Large intestine (tissue), 3 donors: ENCODE results near the gene PAK3. TPM values are rescaled to one million over a fixed set of nuclear protein-coding genes. Genes with fewer than 3 reads are reported as not detected.
A peak's percentile ranks its signal among the peaks of the same experiment; 100 is the strongest.

Source experiments
- DNase-seq, 2 donors: peaks; one replicate each; pipeline versions ENCODE4 v3.0.0 to v3.0.0-alpha.2; 2013
- H3K27ac ChIP-seq: one replicate; pipeline ENCODE4 v1.5.1; 2013; ENCODE audit warnings: low read length
- H3K27me3 ChIP-seq: 2 replicates; pipeline ENCODE4 v1.6.1; 2013; ENCODE audit warnings: low read length; ENCODE audit not compliant: control insufficient read depth, insufficient read depth
- H3K36me3 ChIP-seq: 2 replicates; pipeline ENCODE4 v1.6.1; 2013; ENCODE audit warnings: low read length; ENCODE audit not compliant: control insufficient read depth, insufficient read depth
- H3K4me1 ChIP-seq: one replicate; pipeline ENCODE4 v1.6.1; 2013; ENCODE audit warnings: low read length; ENCODE audit not compliant: control insufficient read depth, insufficient read depth
- H3K4me3 ChIP-seq: one replicate; pipeline ENCODE4 v1.5.1; 2013; ENCODE audit warnings: low read length
- H3K9me3 ChIP-seq: one replicate; pipeline ENCODE4 v1.6.1; 2013; ENCODE audit warnings: mild to moderate bottlenecking, low read depth, low read length, moderate library complexity; ENCODE audit not compliant: control insufficient read depth
- WGBS: methylation state at CpG from one replicate; pipeline ENCODE4 v1.1.5; 2013; ENCODE audit warnings: low lambda C conversion rate; ENCODE audit not compliant: insufficient coverage; 5-methylcytosine and 5-hydroxymethylcytosine counted together
- polyA plus RNA-seq: library from polyadenylated mRNA; unstranded; fragments of 120-200 nt; gene quantifications from one replicate; pipeline ENCODE4 v1.2.1, GENCODE V29; 2013

PAK3 gene
- polyA plus RNA-seq, 1 donor, result 2.2 TPM

GRCh38 chrX:111254896-111255693 is 159.1 kb downstream of the PAK3 start:
- Histone ChIP-seq H3K4me1 (no peaks in the 10 kb centered on the region), H3K27ac (no peak overlapping the region), H3K4me3 (no peak overlapping the region), H3K36me3 (no peaks in the 10 kb centered on the region), H3K27me3 (no peaks in the 10 kb centered on the region), H3K9me3 (no peaks in the 10 kb centered on the region)
- WGBS, result no CpG with 5 or more reads among the region's 7 CpGs
- DNase-seq, result no peak

DNA sequence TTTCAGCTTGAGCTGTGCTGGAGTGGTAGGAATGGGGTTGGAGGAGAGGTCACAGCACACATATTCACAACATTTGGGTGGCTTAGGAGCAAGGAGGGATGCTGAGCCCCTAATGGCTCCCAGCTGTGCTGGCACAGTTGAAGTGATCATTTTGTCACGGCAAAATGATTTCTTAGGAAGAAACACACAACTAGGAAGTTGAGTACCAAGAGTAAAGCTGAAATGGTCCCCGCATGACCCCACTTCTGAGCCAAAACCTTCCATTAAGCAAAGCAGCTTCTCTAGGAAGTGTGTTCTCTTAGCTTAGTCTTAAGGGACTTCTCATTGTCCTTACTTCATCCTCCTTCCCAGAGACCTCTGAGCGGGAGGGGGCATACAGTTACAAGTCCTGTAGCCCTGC is 161.7 kb downstream of the PAK3 start:
- Histone ChIP-seq H3K4me1 (no peaks in the 10 kb centered on the region), H3K36me3 (no peaks in the 10 kb centered on the region), H3K27ac (no peak overlapping the region), H3K9me3 (no peaks in the 10 kb centered on the region), H3K4me3 (no peak overlapping the region), H3K27me3 (no peaks in the 10 kb centered on the region)
- WGBS, result no CpG with 5 or more reads among the region's 3 CpGs
- DNase-seq, result no peak

GRCh38 chrX:111259559-111259958 is 163.6 kb downstream of the PAK3 start:
- no CpG with 5 or more reads among the region's 3 CpGs for WGBS
- no peak for DNase-seq
- H3K27me3 ChIP-seq, result no peaks in the 10 kb centered on the region
- no peak overlapping the region for H3K4me3 ChIP-seq
- no peak overlapping the region for H3K27ac ChIP-seq
- no peaks in the 10 kb centered on the region for H3K36me3 ChIP-seq
- no peaks in the 10 kb centered on the region for H3K4me1 ChIP-seq
- H3K9me3 ChIP-seq, result no peaks in the 10 kb centered on the region

- DNase-seq, result no peak
- Histone ChIP-seq H3K4me3 (no peak overlapping the region), H3K27me3 (no peaks in the 10 kb centered on the region), H3K36me3 (no peaks in the 10 kb centered on the region), H3K4me1 (no peaks in the 10 kb centered on the region), H3K9me3 (no peaks in the 10 kb centered on the region), H3K27ac (no peak overlapping the region)
- no CpG with 5 or more reads among the region's 3 CpGs for WGBS
Observed at GRCh38 chrX:111260451-111260850, 164.5 kb downstream of the PAK3 start.

DNA sequence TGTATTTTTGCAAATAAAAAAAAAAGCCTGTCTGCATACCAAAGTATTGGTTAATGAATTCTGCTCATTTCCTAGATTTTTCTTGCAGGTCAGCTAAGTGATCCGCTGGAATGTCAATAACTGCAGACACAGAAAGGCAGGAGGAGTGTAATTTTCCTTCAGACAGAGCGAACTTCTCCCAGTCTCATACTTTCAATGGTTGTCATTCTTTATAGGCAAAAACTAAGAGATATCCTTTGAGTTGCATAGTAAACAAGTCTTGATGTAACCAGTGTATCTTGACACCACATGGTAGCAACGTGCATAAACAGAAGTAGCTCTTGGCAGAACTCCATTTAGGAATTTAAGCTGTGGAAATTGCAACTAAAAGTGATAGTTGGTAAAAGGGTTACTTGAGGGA is 166.1 kb downstream of the PAK3 start:
- Histone ChIP-seq H3K4me1 (no peaks in the 10 kb centered on the region), H3K27me3 (no peaks in the 10 kb centered on the region), H3K27ac (no peak overlapping the region), H3K36me3 (no peaks in the 10 kb centered on the region), H3K9me3 (no peaks in the 10 kb centered on the region), H3K4me3 (no peak overlapping the region)
- DNase-seq, result no peak
- WGBS, result no CpG with 5 or more reads among the region's 3 CpGs

GRCh38 chrX:111264385-111264784 is 168.4 kb downstream of the PAK3 start:
- no peak for DNase-seq
- Histone ChIP-seq H3K27me3 (no peaks in the 10 kb centered on the region), H3K9me3 (no peaks in the 10 kb centered on the region), H3K36me3 (no peaks in the 10 kb centered on the region), H3K4me1 (no peaks in the 10 kb centered on the region), H3K27ac (no peak overlapping the region), H3K4me3 (no peak overlapping the region)
- no CpG with 5 or more reads among the region's 2 CpGs for WGBS

- no peaks in the 10 kb centered on the region for H3K36me3 ChIP-seq
- H3K9me3 ChIP-seq, result no peaks in the 10 kb centered on the region
- DNase-seq, result no peak
- no peak overlapping the region for H3K4me3 ChIP-seq
- no peaks in the 10 kb centered on the region for H3K27me3 ChIP-seq
- no peaks in the 10 kb centered on the region for H3K4me1 ChIP-seq
- no CpG with 5 or more reads among the region's 2 CpGs for WGBS
- no peak overlapping the region for H3K27ac ChIP-seq
Observed at GRCh38 chrX:111265486-111265885, 169.5 kb downstream of the PAK3 start.

- Histone ChIP-seq H3K4me1 (no peaks in the 10 kb centered on the region), H3K27ac (no peak overlapping the region), H3K36me3 (no peaks in the 10 kb centered on the region), H3K4me3 (no peak overlapping the region), H3K27me3 (no peaks in the 10 kb centered on the region), H3K9me3 (no peaks in the 10 kb centered on the region)
- no CpG with 5 or more reads among the region's 2 CpGs for WGBS
- no peak for DNase-seq
Observed at GRCh38 chrX:111268506-111268905, 172.5 kb downstream of the PAK3 start.

DNA sequence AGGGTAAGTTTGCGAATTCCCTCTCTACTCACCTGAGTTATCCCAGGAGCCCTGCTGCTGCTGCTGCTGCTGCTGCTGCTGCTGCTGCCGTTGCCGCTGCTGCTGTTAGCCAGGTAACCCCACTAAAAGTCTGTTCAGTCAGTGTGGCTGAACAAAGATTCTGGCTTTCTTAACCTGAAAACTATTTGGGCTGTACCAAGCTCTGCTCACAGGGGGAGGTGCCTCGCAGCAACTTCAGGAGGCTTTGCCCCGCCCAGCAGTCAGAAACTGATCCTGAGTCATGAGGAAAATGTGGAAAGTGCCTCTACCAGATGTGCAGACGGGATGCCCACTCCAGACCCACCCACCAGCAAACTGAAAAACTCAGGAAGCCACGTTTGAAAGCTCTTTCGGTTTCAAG is 174.3 kb downstream of the PAK3 start, which contains the start of gene CAPN6:
Gene CAPN6, minus strand, starts transcription at position 145 of the 400 bp plus-strand sequence. CDS start 6,547 bp downstream, outside the sequence.
- no CpG with 5 or more reads among the region's 8 CpGs for WGBS
- H3K27me3 ChIP-seq, result no peaks in the 10 kb centered on the region
- no peak for DNase-seq
- H3K4me1 ChIP-seq, result no peaks in the 10 kb centered on the region
- H3K9me3 ChIP-seq, result no peaks in the 10 kb centered on the region
- no peaks in the 10 kb centered on the region for H3K36me3 ChIP-seq
- H3K4me3 ChIP-seq, result peak within 1 kb of the TSS; percentile 4
- H3K27ac ChIP-seq, result no peak within 1 kb of the TSS
